Left lung (tissue), 10 donors: Measurements from ENCODE around the gene DSN1. TPM values are rescaled to one million over a fixed set of nuclear protein-coding genes. Genes with fewer than 3 reads are reported as not detected.
"Not testable (repeated sequence)": the region's sequence is repeated elsewhere in the genome, so short reads cannot be mapped to it uniquely, and the experiment has no call there.

Experiments
- ATAC-seq: fragments of 200-7000 bp; cut with Tn5 transposase; one replicate; pipeline ENCODE4 v1.9.1; 2020; ENCODE audit warnings: moderate library complexity
- DNase-seq, 4 donors: peaks; one replicate each; pipeline ENCODE4 v3.0.0-alpha.2; 2013 to 2020
- H3K27ac ChIP-seq, 2 donors: fragments of 200-600 bp; sonication (generic) in 1 of 2; one replicate each; pipeline versions ENCODE4 v1.5.0 to v1.8.0; 2020 to 2021
- H3K27me3 ChIP-seq, 2 donors: fragments of 200-600 bp; sonication (generic) in 1 of 2; one replicate each; pipeline versions ENCODE4 v1.5.0 to v1.8.0; 2020 to 2021
- H3K36me3 ChIP-seq, 2 donors: fragments of 200-600 bp; sonication (generic) in 1 of 2; one replicate each; pipeline versions ENCODE4 v1.5.0 to v1.8.0; 2020 to 2021
- H3K4me1 ChIP-seq, 2 donors: fragments of 200-600 bp; one replicate each; pipeline ENCODE4 v1.8.0; 2021
- H3K4me3 ChIP-seq, 2 donors: fragments of 200-600 bp; sonication (generic) in 1 of 2; one replicate each; pipeline versions ENCODE4 v1.5.0 to v1.8.0; 2020 to 2021; ENCODE audit warnings: mild to moderate bottlenecking in 1 of 2
- H3K9me3 ChIP-seq, 2 donors: fragments of 200-600 bp; sonication (generic) in 1 of 2; one replicate each; pipeline versions ENCODE4 v1.5.0 to v1.8.0; 2020 to 2021
- CTCF ChIP-seq, 2 donors: fragments of 200-600 bp; sonication (generic) in 1 of 2; IDR thresholded peaks; one replicate each; pipeline versions ENCODE4 v1.5.0 to v1.8.0; 2021; ENCODE audit warnings: antibody characterized with exemption in 2 of 2
- intact Hi-C, 2 donors: fragments of 100-400 bp; cut with DNase I; formaldehyde crosslinking; loops; one replicate each; pipeline versions ENCODE4 v1.11.2 to v1.14.2; 2022
- polyA plus RNA-seq, 6 donors: library from polyadenylated mRNA; unstranded; fragments of 120-200 nt; gene quantifications; one replicate each; pipeline ENCODE4 v1.2.1, GENCODE V29; 2013; ENCODE audit not compliant: insufficient read length in 6 of 6
- total RNA-seq, 2 donors: library from RNA; stranded (reverse); fragmentation: NEBNext Ultra II Directional; extraction: Animal tissue kit (Norgen Biotek cat#: 25700); gene quantifications; one replicate each; pipeline ENCODE4 v1.2.1, GENCODE V29; 2021
- donor health status: DM: no; HTN: yes; CAD: no.
- donor health status: DM: no; HTN: no; CAD: no.

DSN1 gene
- total and polyA plus RNA-seq, 8 donors = 14.5 to 24.7 (median 20.3) TPM

GRCh38 chr20:36805396-36805795, 31.8 kb upstream of the DSN1 start:
- H3K4me1 ChIP-seq = peaks cover 0 to 6% of the 10 kb centered on the region in 2 donors
- H3K27me3 ChIP-seq = no peaks in the 10 kb centered on the region
- no peak overlapping the region for H3K27ac ChIP-seq
- H3K36me3 ChIP-seq = peaks cover 0 to 82% of the 10 kb centered on the region in 2 donors
- H3K9me3 ChIP-seq = no peaks in the 10 kb centered on the region
- no peak for TF ChIP-seq CTCF (IDR thresholded peaks at IDR 0.05)
- intact Hi-C loops = no loop called here
- ATAC-seq = no peak
- H3K4me3 ChIP-seq = no peak overlapping the region
- no peak for DNase-seq

GRCh38 chr20:36804425-36804824, 30.9 kb upstream of the DSN1 start:
- TF ChIP-seq CTCF (IDR thresholded peaks at IDR 0.05) = no peak
- H3K36me3 ChIP-seq = peaks cover 0 to 86% of the 10 kb centered on the region in 2 donors
- H3K27ac ChIP-seq = no peak overlapping the region
- DNase-seq (no peak), ATAC-seq (no peak)
- no peaks in the 10 kb centered on the region for H3K9me3 ChIP-seq
- no peaks in the 10 kb centered on the region for H3K27me3 ChIP-seq
- intact Hi-C loops = no loop called here
- no peak overlapping the region for H3K4me3 ChIP-seq
- H3K4me1 ChIP-seq = peaks cover 0 to 6% of the 10 kb centered on the region in 2 donors

- no peak overlapping the region for H3K27ac ChIP-seq
- no peaks in the 10 kb centered on the region for H3K9me3 ChIP-seq
- intact Hi-C loops = no loop called here
- H3K4me1 ChIP-seq = no peaks in the 10 kb centered on the region
- no peak for TF ChIP-seq CTCF (IDR thresholded peaks at IDR 0.05)
- DNase-seq (no peak), ATAC-seq (no peak)
- H3K36me3 ChIP-seq = peaks cover 0 to 95% of the 10 kb centered on the region in 2 donors
- H3K27me3 ChIP-seq = no peaks in the 10 kb centered on the region
- H3K4me3 ChIP-seq = no peak overlapping the region
Observed at GRCh38 chr20:36802326-36803222, 29.0 kb upstream of the DSN1 start.

- Histone ChIP-seq H3K27me3 (no peaks in the 10 kb centered on the region), H3K27ac (no peak overlapping the region), H3K9me3 (no peaks in the 10 kb centered on the region), H3K36me3 (peaks cover 0 to 95% of the 10 kb centered on the region in 2 donors), H3K4me1 (no peaks in the 10 kb centered on the region), H3K4me3 (no peak overlapping the region)
- intact Hi-C loops = no loop called here
- DNase-seq (no peak), ATAC-seq (no peak)
- no peak for TF ChIP-seq CTCF (IDR thresholded peaks at IDR 0.05)
Observed at GRCh38 chr20:36800410-36800809, 26.8 kb upstream of the DSN1 start.

GRCh38 chr20:36799313-36799712, 25.8 kb upstream of the DSN1 start:
- DNase-seq, H3K27ac ChIP-seq, intact Hi-C loops, ATAC-seq, H3K27me3 ChIP-seq, H3K4me1 ChIP-seq, H3K9me3 ChIP-seq, H3K4me3 ChIP-seq: not testable (repeated sequence)
- peaks cover 0 to 94% of the 10 kb centered on the region in 2 donors for H3K36me3 ChIP-seq
